B cell (primary cell): ENCODE data around the gene SLC39A2. TPM values are rescaled to one million over a fixed set of nuclear protein-coding genes. Genes with fewer than 3 reads are reported as not detected.
"Not testable (repeated sequence)": the region's sequence is repeated elsewhere in the genome, so short reads cannot be mapped to it uniquely, and the experiment has no call there.

Experiments used
- ATAC-seq: fragments of 200-7000 bp; cut with Tn5 transposase; one replicate; pipeline ENCODE4 v1.10.0; 2021; ENCODE audit warnings: low read depth, mild to moderate bottlenecking, moderate number of reproducible peaks, moderate library complexity
- CTCF ChIA-PET: fragments of 350-600 bp; sonication (Branson Sonifier 250); formaldehyde crosslinking; loops from one replicate; lab custom pipeline; 2021; ENCODE audit warnings: antibody characterized with exemption, inconsistent platforms; lab: Charles Lee
- POLR2A ChIA-PET: fragments of 350-600 bp; sonication (Branson Sonifier 250); formaldehyde crosslinking; loops from one replicate; lab custom pipeline; 2021; ENCODE audit warnings: antibody characterized with exemption; lab: Charles Lee
- DNase-seq: peaks from one replicate; pipeline ENCODE4 v3.0.0; 2013
- H2AFZ ChIP-seq: 2 replicates; pipeline ENCODE4 v1.6.1; 2012; ENCODE audit warnings: mild to moderate bottlenecking, low read depth, low read length; ENCODE audit not compliant: insufficient read depth, poor library complexity, severe bottlenecking
- H3K27ac ChIP-seq, 2 donors: 1 replicate in 1 of 2; 2 replicates in 1 of 2; pipeline ENCODE4 v1.5.1; 2012 to 2013; ENCODE audit warnings: low read length in 2 of 2, mild to moderate bottlenecking in 2 of 2, moderate library complexity in 1 of 2
- H3K27me3 ChIP-seq, 4 experiments: fragments of 200-600 bp in 1 of 4; sonication (generic) in 1 of 4; replicated peaks in 1 of 4; 1 replicate in 2 of 4; 2 replicates in 2 of 4; pipeline versions ENCODE4 v1.6.1 to v1.7.0; 2013 to 2016; ENCODE audit warnings: low read length in 3 of 4, mild to moderate bottlenecking in 2 of 4, mixed read lengths in 1 of 4, moderate library complexity in 1 of 4; ENCODE audit not compliant: insufficient read depth in 4 of 4, control insufficient read depth in 3 of 4; ENCODE audit errors: control extremely low read depth in 1 of 4
- H3K36me3 ChIP-seq, 2 experiments: replicated peaks in 1 of 2; 1 replicate in 1 of 2; 2 replicates in 1 of 2; pipeline versions ENCODE4 v1.6.1 to v1.7.1; 2013; ENCODE audit warnings: low read length in 1 of 2; ENCODE audit not compliant: insufficient read depth in 2 of 2, control insufficient read depth in 1 of 2; ENCODE audit errors: control extremely low read depth in 1 of 2, extremely low read depth in 1 of 2
- H3K4me1 ChIP-seq, 2 donors: fragments of 200-600 bp in 1 of 2; sonication (generic) in 1 of 2; 1 replicate in 1 of 2; 2 replicates in 1 of 2; pipeline versions ENCODE4 v1.5.1 to v1.6.1; 2013 to 2017; ENCODE audit warnings: low read length in 2 of 2; ENCODE audit not compliant: control insufficient read depth in 2 of 2, insufficient read depth in 2 of 2
- H3K4me2 ChIP-seq: replicated peaks from 2 replicates; pipeline ENCODE3; 2012; ENCODE audit warnings: mild to moderate bottlenecking, low read depth, low read length; ENCODE audit not compliant: poor library complexity, severe bottlenecking
- H3K4me3 ChIP-seq, 5 experiments: fragments of 200-600 bp in 1 of 5; sonication (generic) in 1 of 5; 1 replicate in 3 of 5; 2 replicates in 2 of 5; pipeline versions ENCODE4 v1.5.1 to v1.7.0; 2011 to 2016; ENCODE audit warnings: low read length in 4 of 5, mild to moderate bottlenecking in 4 of 5, low read depth in 2 of 5, control low read depth in 1 of 5, moderate library complexity in 1 of 5; ENCODE audit not compliant: insufficient read depth in 1 of 5; ENCODE audit errors: control extremely low read depth in 1 of 5, extremely low read depth in 1 of 5
- H3K79me2 ChIP-seq: fragments of 200-600 bp; sonication (generic); one replicate; pipeline ENCODE4 v1.6.0; 2016; ENCODE audit warnings: low read length; ENCODE audit not compliant: control insufficient read depth, insufficient read depth
- H3K9ac ChIP-seq: fragments of 200-600 bp; sonication (generic); 2 replicates; pipeline ENCODE4 v1.6.1; 2017; ENCODE audit warnings: mild to moderate bottlenecking, low read length, moderate library complexity
- H3K9me3 ChIP-seq, 3 donors: one replicate each; pipeline versions ENCODE4 v1.6.1 to v1.7.1; 2013; ENCODE audit warnings: low read length in 2 of 3; ENCODE audit not compliant: control insufficient read depth in 2 of 3, insufficient read depth in 1 of 3; ENCODE audit errors: control extremely low read depth in 1 of 3
- H4K20me1 ChIP-seq: 2 replicates; pipeline ENCODE4 v1.6.0; 2012; ENCODE audit warnings: mild to moderate bottlenecking, low read length; ENCODE audit not compliant: insufficient read depth, control insufficient read depth, poor library complexity, severe bottlenecking
- H3K27ac Mint-ChIP-seq: one replicate; pipeline ENCODE4 v1.8.0; 2021; ENCODE audit warnings: mixed read lengths
- H3K27me3 Mint-ChIP-seq: one replicate; pipeline ENCODE4 v1.8.0; 2021; ENCODE audit warnings: mixed read lengths
- H3K4me1 Mint-ChIP-seq: one replicate; pipeline ENCODE4 v1.8.0; 2021; ENCODE audit warnings: mixed read lengths
- H3K4me3 Mint-ChIP-seq: one replicate; pipeline ENCODE4 v1.8.0; 2021; ENCODE audit warnings: mixed read lengths
- H3K9me3 Mint-ChIP-seq: one replicate; pipeline ENCODE4 v1.8.0; 2022; ENCODE audit warnings: mixed read lengths; ENCODE audit not compliant: insufficient read depth
- EZH2 ChIP-seq: IDR thresholded peaks from 2 replicates; pipeline ENCODE4 v1.6.1; 2012; ENCODE audit warnings: borderline replicate concordance, low read depth, mild to moderate bottlenecking, moderate library complexity, low read length; ENCODE audit not compliant: insufficient read depth, poor library complexity, severe bottlenecking
- WGBS: methylation state at CpG from one replicate; pipeline ENCODE4 v1.1.5; 2013; ENCODE audit warnings: missing lambda C conversion rate; ENCODE audit not compliant: insufficient coverage; 5-methylcytosine and 5-hydroxymethylcytosine counted together
- intact Hi-C: fragments of 100-400 bp; cut with micrococcal nuclease; formaldehyde crosslinking; loops from one replicate; pipeline ENCODE4 v1.10.0; 2022
- polyA plus RNA-seq: library from polyadenylated mRNA; depleted of rRNA; stranded (reverse); fragments of >200 nt; gene quantifications from 2 replicates; pipeline ENCODE4 v1.2.3, GENCODE V29; 2012
- total RNA-seq, 2 donors: library from RNA; stranded (reverse); fragments of 120-200 nt in 1 of 2; gene quantifications; 1 replicate in 1 of 2; 2 replicates in 1 of 2; pipeline versions ENCODE4 v1.2.3 to v1.2.4, GENCODE V29; 2013 to 2022
- TF ChIP-seq, protein P1 (sequence below): fragments of 200-600 bp; IDR thresholded peaks from one replicate; pipeline ENCODE4 v1.8.0; 2022; ENCODE audit warnings: antibody characterized with exemption, mild to moderate bottlenecking

The SLC39A2 gene
- total and polyA plus RNA-seq, 2 donors (not counting 1 experiment from before 2014, with no cell fraction given), result 0.07 to 0.25 TPM

DNA sequence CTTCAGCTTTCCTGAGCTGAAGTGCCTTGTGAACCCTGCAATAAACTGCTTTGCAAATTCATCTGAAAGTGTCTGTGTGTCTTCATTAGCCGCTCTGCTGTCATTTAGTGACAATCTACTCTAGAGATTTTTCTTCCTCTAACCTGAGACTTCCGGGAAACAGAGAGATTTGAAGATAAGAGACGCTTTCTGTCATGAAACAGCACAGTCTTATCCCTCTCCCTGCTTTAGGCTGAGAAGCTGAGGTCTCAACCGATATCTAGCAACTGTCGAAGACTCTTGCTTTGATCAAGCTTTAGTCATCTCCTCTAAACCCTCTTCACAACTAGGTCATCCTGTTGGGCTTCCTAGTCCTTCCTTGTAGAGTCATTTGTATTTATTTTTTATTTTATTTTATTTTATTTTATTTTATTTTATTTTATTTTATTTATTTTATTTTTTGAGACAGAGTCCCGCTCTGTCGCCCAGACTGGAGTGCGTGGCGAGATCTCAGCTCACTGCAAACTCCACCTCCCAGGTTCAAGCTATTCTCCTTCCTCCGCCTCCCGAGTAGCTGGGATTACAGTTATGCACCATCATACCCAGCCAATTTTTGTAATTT lies 42.6 kb upstream of the SLC39A2 start:
- no peak for ATAC-seq
- H3K9me3 Mint-ChIP-seq, result no peaks in the 10 kb centered on the region
- H3K9me3 ChIP-seq, result no peaks in the 10 kb centered on the region
- H3K4me1 Mint-ChIP-seq, result peaks cover 8% of the 10 kb centered on the region
- peaks cover 0 to 4% (median 3%) of the 10 kb centered on the region in 4 experiments for H3K27me3 ChIP-seq
- H3K4me3 ChIP-seq, result no peak overlapping the region
- H3K36me3 ChIP-seq, result no peaks in the 10 kb centered on the region
- H3K79me2 ChIP-seq, result no peaks in the 10 kb centered on the region
- DNase-seq, result no peak
- TF ChIP-seq, protein P1, sequence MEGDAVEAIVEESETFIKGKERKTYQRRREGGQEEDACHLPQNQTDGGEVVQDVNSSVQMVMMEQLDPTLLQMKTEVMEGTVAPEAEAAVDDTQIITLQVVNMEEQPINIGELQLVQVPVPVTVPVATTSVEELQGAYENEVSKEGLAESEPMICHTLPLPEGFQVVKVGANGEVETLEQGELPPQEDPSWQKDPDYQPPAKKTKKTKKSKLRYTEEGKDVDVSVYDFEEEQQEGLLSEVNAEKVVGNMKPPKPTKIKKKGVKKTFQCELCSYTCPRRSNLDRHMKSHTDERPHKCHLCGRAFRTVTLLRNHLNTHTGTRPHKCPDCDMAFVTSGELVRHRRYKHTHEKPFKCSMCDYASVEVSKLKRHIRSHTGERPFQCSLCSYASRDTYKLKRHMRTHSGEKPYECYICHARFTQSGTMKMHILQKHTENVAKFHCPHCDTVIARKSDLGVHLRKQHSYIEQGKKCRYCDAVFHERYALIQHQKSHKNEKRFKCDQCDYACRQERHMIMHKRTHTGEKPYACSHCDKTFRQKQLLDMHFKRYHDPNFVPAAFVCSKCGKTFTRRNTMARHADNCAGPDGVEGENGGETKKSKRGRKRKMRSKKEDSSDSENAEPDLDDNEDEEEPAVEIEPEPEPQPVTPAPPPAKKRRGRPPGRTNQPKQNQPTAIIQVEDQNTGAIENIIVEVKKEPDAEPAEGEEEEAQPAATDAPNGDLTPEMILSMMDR, result no peak
- TF ChIP-seq EZH2, result no peak
- ChIA-PET POLR2A (no interaction called here), CTCF (interaction anchor here (2.7 kb wide), 1 partner anchor 14 kb away, joined by 8 read pairs; no protein-coding TSS in a partner anchor)
- intact Hi-C loops, result no loop called here
- H3K9ac ChIP-seq, result no peak overlapping the region
- H4K20me1 ChIP-seq, result no peaks in the 10 kb centered on the region
- no peak overlapping the region for H3K4me2 ChIP-seq
- no peak overlapping the region for H3K27ac ChIP-seq
- 100% methylated on average over 1 of the region's 11 CpGs for WGBS
- no peak overlapping the region for H2AFZ ChIP-seq
- H3K27me3 Mint-ChIP-seq, result peaks cover 30% of the 10 kb centered on the region
- no peak overlapping the region for H3K4me3 Mint-ChIP-seq
- H3K27ac Mint-ChIP-seq, result no peak overlapping the region
- peaks cover 0 to 2% of the 10 kb centered on the region in 2 donors for H3K4me1 ChIP-seq

DNA sequence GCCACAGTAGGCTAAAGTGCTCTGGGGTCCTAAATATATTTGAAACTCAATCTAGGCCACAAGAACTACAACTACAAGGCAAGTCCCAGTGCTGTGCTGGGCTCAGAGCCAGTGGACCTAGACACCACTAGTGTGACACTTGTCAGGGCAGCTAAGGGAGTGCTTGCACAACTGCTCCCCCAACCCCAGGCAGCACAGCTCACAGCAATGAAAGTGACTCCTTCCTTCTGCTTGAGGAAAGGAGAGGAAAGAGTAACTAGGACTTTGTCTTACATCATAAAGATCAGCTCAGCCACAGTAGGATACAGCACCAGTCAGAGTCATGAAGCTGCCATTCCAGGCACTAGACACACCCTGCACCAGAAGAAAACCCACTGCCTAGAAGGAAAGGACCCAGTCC lies 40.1 kb upstream of the SLC39A2 start:
- H3K9me3 Mint-ChIP-seq, H2AFZ ChIP-seq, H3K27ac Mint-ChIP-seq, H3K79me2 ChIP-seq, H3K36me3 ChIP-seq, H3K9ac ChIP-seq, DNase-seq, POLR2A ChIA-PET, ATAC-seq, H3K4me3 Mint-ChIP-seq, H3K27ac ChIP-seq, H4K20me1 ChIP-seq, H3K9me3 ChIP-seq, H3K4me1 ChIP-seq, intact Hi-C loops, H3K27me3 ChIP-seq, H3K4me2 ChIP-seq, H3K4me3 ChIP-seq: not testable (repeated sequence)
- CTCF ChIA-PET, result interaction anchor here (1.2 to 4.9 kb wide), 3 partner anchors 9 to 100 kb away, joined by 3 to 67 read pairs (median 4); no protein-coding TSS in a partner anchor
- H3K27me3 Mint-ChIP-seq, result peaks cover 28% of the 10 kb centered on the region
- H3K4me1 Mint-ChIP-seq, result peaks cover 12% of the 10 kb centered on the region
